ENCODE data around the gene KRT15. TPM values are rescaled to one million over a fixed set of nuclear protein-coding genes. Genes with fewer than 3 reads are reported as not detected.

The KRT15 gene
- total RNA-seq, 6 experiments from 2014 or later: not detected

GRCh38 chr17:41512546-41513167 lies 6.0 kb downstream of the KRT15 start:
- H3K4me1 ChIP-seq: no peaks in the 10 kb centered on the region
- DNase-seq (no peak), ATAC-seq (no peak)
- 46% methylated on average over 6 of the region's 7 CpGs for WGBS (ENCODE audit: insufficient coverage, low coverage, low lambda C conversion rate, missing lambda C conversion rate)
- intact Hi-C loops (cut with DNase I): no loop called here
- H3K27ac ChIP-seq: no peak overlapping the region
- no peaks in the 10 kb centered on the region for H3K27me3 ChIP-seq
- TF ChIP-seq CTCF (IDR thresholded peaks at IDR 0.05): no peak
- no peak for TF ChIP-seq POLR2A (IDR thresholded peaks at IDR 0.05)
- no peaks in the 10 kb centered on the region for H3K36me3 ChIP-seq
- no peak overlapping the region for H3K4me3 ChIP-seq
- H3K9me3 ChIP-seq: no peaks in the 10 kb centered on the region

GRCh38 chr17:41511716-41512115 lies 7.0 kb downstream of the KRT15 start:
- no peak overlapping the region for H3K27ac ChIP-seq
- no peaks in the 10 kb centered on the region for H3K9me3 ChIP-seq
- ATAC-seq (no peak), DNase-seq (no peak)
- no peaks in the 10 kb centered on the region for H3K4me1 ChIP-seq
- TF ChIP-seq POLR2A (IDR thresholded peaks at IDR 0.05) (no peak), CTCF (IDR thresholded peaks at IDR 0.05) (no peak)
- H3K4me3 ChIP-seq: no peak overlapping the region
- H3K27me3 ChIP-seq: no peaks in the 10 kb centered on the region
- no peaks in the 10 kb centered on the region for H3K36me3 ChIP-seq
- 51% methylated on average over 7 of the region's 10 CpGs for WGBS (ENCODE audit: insufficient coverage, low coverage, low lambda C conversion rate, missing lambda C conversion rate)
- intact Hi-C loops (cut with DNase I): no loop called here

GRCh38 chr17:41511116-41511515 lies 7.6 kb downstream of the KRT15 start:
- no peak for ATAC-seq
- H3K27ac ChIP-seq: no peak overlapping the region
- 80% methylated on average over 1 of the region's 4 CpGs for WGBS (ENCODE audit: insufficient coverage, low coverage, low lambda C conversion rate, missing lambda C conversion rate)

GRCh38 chr17:41510251-41511065 lies 8.2 kb downstream of the KRT15 start:
- Histone ChIP-seq H3K27me3 (no peaks in the 10 kb centered on the region), H3K27ac (no peak overlapping the region), H3K36me3 (no peaks in the 10 kb centered on the region), H3K9me3 (no peaks in the 10 kb centered on the region), H3K4me3 (no peak overlapping the region), H3K4me1 (no peaks in the 10 kb centered on the region)
- DNase-seq (no peak), ATAC-seq (no peak)
- 65% methylated on average over 7 of the region's 7 CpGs for WGBS (ENCODE audit: insufficient coverage, low coverage, low lambda C conversion rate, missing lambda C conversion rate)
- intact Hi-C loops (cut with DNase I): no loop called here
- TF ChIP-seq CTCF (IDR thresholded peaks at IDR 0.05) (no peak), POLR2A (IDR thresholded peaks at IDR 0.05) (no peak)

More at GRCh38 chr17:41511116-41511515, 7.6 kb downstream of the KRT15 start:
- no peaks in the 10 kb centered on the region for H3K27me3 ChIP-seq
- no peak for DNase-seq
- H3K4me1 ChIP-seq: no peaks in the 10 kb centered on the region
- TF ChIP-seq POLR2A (IDR thresholded peaks at IDR 0.05) (no peak), CTCF (IDR thresholded peaks at IDR 0.05) (no peak)
- H3K4me3 ChIP-seq: no peak overlapping the region
- no peaks in the 10 kb centered on the region for H3K36me3 ChIP-seq
- intact Hi-C loops (cut with DNase I): no loop called here
- H3K9me3 ChIP-seq: no peaks in the 10 kb centered on the region

Measured in right lobe of liver (tissue), 6 donors.